CMK (cell line): ENCODE data around the gene TCF4.
"Not testable (repeated sequence)": the region's sequence is repeated elsewhere in the genome, so short reads cannot be mapped to it uniquely, and the experiment has no call there.

Experiments
- DNase-seq: peaks from one replicate; pipeline ENCODE4 v3.0.0-alpha.2; 2010; ENCODE audit warnings: low read depth

Gene TCF4

GRCh38 chr18:55475467-55475866 is 112.5 kb downstream of the TCF4 start:
- no peak for DNase-seq

- DNase-seq, result no peak
Observed at GRCh38 chr18:55473560-55473959, 114.4 kb downstream of the TCF4 start.

- no peak for DNase-seq
Observed at GRCh38 chr18:55473058-55473457, 114.9 kb downstream of the TCF4 start.

- no peak for DNase-seq
Observed at GRCh38 chr18:55470826-55471225, 117.2 kb downstream of the TCF4 start.

GRCh38 chr18:55469134-55469533 is 118.9 kb downstream of the TCF4 start:
- DNase-seq, result not testable (repeated sequence)

- DNase-seq, result no peak
Observed at GRCh38 chr18:55466789-55467188, 121.2 kb downstream of the TCF4 start.

- DNase-seq, result no peak
Observed at GRCh38 chr18:55465313-55465712, 122.7 kb downstream of the TCF4 start.

- no peak for DNase-seq
Observed at GRCh38 chr18:55464581-55464980, 123.4 kb downstream of the TCF4 start.

GRCh38 chr18:55462652-55463051 is 125.3 kb downstream of the TCF4 start:
- no peak for DNase-seq

- DNase-seq, result no peak
Observed at GRCh38 chr18:55461848-55462247, 126.1 kb downstream of the TCF4 start.

GRCh38 chr18:55458456-55459203 is 129.4 kb downstream of the TCF4 start:
- DNase-seq, result no peak

- no peak for DNase-seq
Observed at GRCh38 chr18:55457028-55457427, 131.0 kb downstream of the TCF4 start.

GRCh38 chr18:55455938-55456337 is 132.1 kb downstream of the TCF4 start:
- DNase-seq, result no peak

- DNase-seq, result no peak
Observed at GRCh38 chr18:55453186-55453585, 134.8 kb downstream of the TCF4 start.

GRCh38 chr18:55452123-55452611 is 135.8 kb downstream of the TCF4 start:
- DNase-seq, result no peak

- no peak for DNase-seq
Observed at GRCh38 chr18:55449412-55450140, 138.4 kb downstream of the TCF4 start.

GRCh38 chr18:55448420-55448819 is 139.6 kb downstream of the TCF4 start:
- DNase-seq, result no peak

GRCh38 chr18:55447672-55448018 is 140.3 kb downstream of the TCF4 start:
- no peak for DNase-seq

GRCh38 chr18:55446996-55447671 is 140.9 kb downstream of the TCF4 start:
- no peak for DNase-seq

GRCh38 chr18:55444536-55444935 is 143.5 kb downstream of the TCF4 start:
- DNase-seq, result no peak

GRCh38 chr18:55443776-55444175 is 144.2 kb downstream of the TCF4 start:
- DNase-seq, result no peak

GRCh38 chr18:55442561-55442960 is 145.4 kb downstream of the TCF4 start:
- no peak for DNase-seq

- DNase-seq, result no peak
Observed at GRCh38 chr18:55440988-55441387, 147.0 kb downstream of the TCF4 start.
